H1 (cell line): ENCODE data around the gene ME1. TPM values are rescaled to one million over a fixed set of nuclear protein-coding genes. Genes with fewer than 3 reads are reported as not detected.

Experiments used
- CTCF ChIA-PET: fragments of 300-600 bp; sonication (Branson Sonifier 250); formaldehyde crosslinking; loops from one replicate; lab custom pipeline; 2021; ENCODE audit not compliant: partially characterized antibody; lab: Charles Lee
- POLR2A ChIA-PET: fragments of 300-600 bp; sonication (Branson Sonifier 250); formaldehyde crosslinking; loops from one replicate; lab custom pipeline; 2021; ENCODE audit warnings: inconsistent platforms; ENCODE audit not compliant: partially characterized antibody; lab: Charles Lee
- DNase-seq, 2 experiments: peaks; one replicate each; pipeline versions ENCODE4 v3.0.0 to v3.0.0-alpha.2; 2010 to 2022; ENCODE audit warnings: low spot score in 2 of 2, low read depth in 1 of 2, mixed read lengths in 1 of 2
- FAIRE-seq: peaks from 2 replicates; lab custom pipeline; 2011; peaks lifted over from hg19 to GRCh38; lab: Jason Lieb, UNC
- H2AFZ ChIP-seq: 2 replicates; pipeline ENCODE4 v1.8.1; 2012; ENCODE audit warnings: low read length, inconsistent platforms
- H2AK5ac ChIP-seq: 2 replicates; pipeline ENCODE4 v1.6.1; 2013; ENCODE audit warnings: low read depth, low read length
- H2BK120ac ChIP-seq: replicated peaks from 2 replicates; pipeline ENCODE3; 2013; ENCODE audit warnings: low read depth, low read length, inconsistent platforms
- H2BK12ac ChIP-seq: 2 replicates; pipeline ENCODE4 v1.6.1; 2013; ENCODE audit warnings: low read depth, low read length
- H2BK15ac ChIP-seq: 2 replicates; pipeline ENCODE4 v1.6.1; 2013; ENCODE audit warnings: low read length
- H2BK20ac ChIP-seq: 2 replicates; pipeline ENCODE4 v1.6.1; 2013; ENCODE audit warnings: low read length
- H2BK5ac ChIP-seq: 2 replicates; pipeline ENCODE4 v1.6.1; 2013; ENCODE audit warnings: low read depth, low read length
- H3K14ac ChIP-seq: 2 replicates; pipeline ENCODE4 v1.6.1; 2013; ENCODE audit warnings: inconsistent platforms; ENCODE audit not compliant: insufficient read length
- H3K18ac ChIP-seq: 2 replicates; pipeline ENCODE4 v1.6.1; 2013; ENCODE audit warnings: low read length; ENCODE audit errors: extremely low read depth
- H3K23ac ChIP-seq: 2 replicates; pipeline ENCODE4 v1.6.1; 2013; ENCODE audit warnings: inconsistent platforms; ENCODE audit not compliant: insufficient read length
- H3K23me2 ChIP-seq: 2 replicates; pipeline ENCODE4 v1.6.1; 2013; ENCODE audit warnings: low read depth, low read length
- H3K27ac ChIP-seq: 2 replicates; pipeline ENCODE4 v1.6.1; 2011; ENCODE audit warnings: low read depth, low read length, inconsistent platforms
- H3K27me3 ChIP-seq, 4 experiments: replicated peaks in 1 of 4; 1 replicate in 1 of 4; 2 replicates in 3 of 4; pipeline versions ENCODE4 v1.6.1 to v1.8.1; 2011 to 2013; ENCODE audit warnings: low read length in 3 of 4, mild to moderate bottlenecking in 3 of 4, inconsistent platforms in 2 of 4, mixed read lengths in 2 of 4, moderate library complexity in 1 of 4; ENCODE audit not compliant: control insufficient read depth in 3 of 4, insufficient read depth in 3 of 4; ENCODE audit errors: extremely low read depth in 1 of 4
- H3K36me3 ChIP-seq, 4 experiments: 2 replicates each; pipeline versions ENCODE4 v1.6.1 to v1.8.1; 2011 to 2013; ENCODE audit warnings: mild to moderate bottlenecking in 4 of 4, low read length in 3 of 4, moderate library complexity in 2 of 4, control low read depth in 1 of 4, inconsistent platforms in 1 of 4; ENCODE audit not compliant: insufficient read depth in 4 of 4, control insufficient read depth in 2 of 4
- H3K4ac ChIP-seq: replicated peaks from 2 replicates; pipeline ENCODE3; 2013; ENCODE audit warnings: low read length, low read depth, mixed read lengths, inconsistent platforms; ENCODE audit not compliant: insufficient read length
- H3K4me1 ChIP-seq, 4 experiments: replicated peaks in 1 of 4; 1 replicate in 1 of 4; 2 replicates in 3 of 4; pipeline versions ENCODE4 v1.6.1 to v1.8.1; 2011 to 2013; ENCODE audit warnings: low read length in 3 of 4, inconsistent platforms in 2 of 4, mixed read lengths in 1 of 4; ENCODE audit not compliant: insufficient read depth in 4 of 4, control insufficient read depth in 3 of 4
- H3K4me2 ChIP-seq, 2 experiments: 2 replicates each; pipeline versions ENCODE4 v1.6.1 to v1.8.1; 2011 to 2013; ENCODE audit warnings: low read depth in 2 of 2, low read length in 2 of 2, control low read depth in 1 of 2, inconsistent platforms in 1 of 2, mild to moderate bottlenecking in 1 of 2; ENCODE audit not compliant: insufficient read depth in 1 of 2
- H3K4me3 ChIP-seq, 4 experiments: fragments of 200-600, 300-600 bp in 1 of 4; sonication (generic), shearing (Covaris generic), sonication (Bioruptor Twin) in 1 of 4; 2 replicates each; pipeline versions ENCODE4 v1.5.1 to v1.8.1; 2011 to 2016; ENCODE audit warnings: low read length in 4 of 4, low read depth in 3 of 4, control low read depth in 2 of 4, inconsistent platforms in 2 of 4, mild to moderate bottlenecking in 2 of 4, mixed read lengths in 1 of 4, moderate library complexity in 1 of 4; ENCODE audit not compliant: insufficient read depth in 2 of 4; ENCODE audit errors: extremely low read depth in 1 of 4
- H3K56ac ChIP-seq: replicated peaks from 2 replicates; pipeline ENCODE3; 2013; ENCODE audit warnings: low read depth, mild to moderate bottlenecking, mixed read lengths, low read length, inconsistent platforms; ENCODE audit not compliant: insufficient read length
- H3K79me1 ChIP-seq: 2 replicates; pipeline ENCODE4 v1.6.1; 2013; ENCODE audit warnings: low read depth, low read length, control low read depth
- H3K79me2 ChIP-seq, 2 experiments: 2 replicates each; pipeline versions ENCODE4 v1.6.1 to v1.8.1; 2012 to 2013; ENCODE audit warnings: low read length in 2 of 2, mild to moderate bottlenecking in 2 of 2, inconsistent platforms in 1 of 2; ENCODE audit not compliant: insufficient read depth in 2 of 2, control insufficient read depth in 1 of 2
- H3K9ac ChIP-seq, 4 experiments: replicated peaks in 1 of 4; 1 replicate in 1 of 4; 2 replicates in 3 of 4; pipeline versions ENCODE4 v1.6.1 to v1.8.1; 2011 to 2013; ENCODE audit warnings: low read depth in 3 of 4, low read length in 3 of 4, control low read depth in 2 of 4, mild to moderate bottlenecking in 2 of 4, moderate library complexity in 2 of 4, inconsistent platforms in 1 of 4; ENCODE audit errors: extremely low read depth in 1 of 4
- H3K9me3 ChIP-seq, 2 experiments: 2 replicates each; pipeline versions ENCODE4 v1.6.1 to v1.8.1; 2012 to 2013; ENCODE audit warnings: mild to moderate bottlenecking in 2 of 2, moderate library complexity in 2 of 2, control low read depth in 1 of 2, inconsistent platforms in 1 of 2, low read depth in 1 of 2, low read length in 1 of 2, mixed read lengths in 1 of 2; ENCODE audit not compliant: insufficient read depth in 2 of 2
- H4K20me1 ChIP-seq, 2 experiments: replicated peaks in 1 of 2; 2 replicates each; pipeline versions ENCODE3 to v1.8.1; 2011 to 2013; ENCODE audit warnings: inconsistent platforms in 2 of 2, low read length in 2 of 2, mild to moderate bottlenecking in 1 of 2; ENCODE audit not compliant: insufficient read depth in 2 of 2, control insufficient read depth in 1 of 2
- H4K5ac ChIP-seq: 2 replicates; pipeline ENCODE4 v1.6.1; 2013; ENCODE audit warnings: low read length, low read depth, mixed read lengths, inconsistent platforms; ENCODE audit not compliant: insufficient read length
- H4K8ac ChIP-seq: 2 replicates; pipeline ENCODE4 v1.8.0; 2013; ENCODE audit warnings: mild to moderate bottlenecking, moderate library complexity, low read length, inconsistent platforms; ENCODE audit not compliant: insufficient read depth; ENCODE audit errors: extremely low read depth
- H4K91ac ChIP-seq: replicated peaks from 2 replicates; pipeline ENCODE3; 2013; ENCODE audit warnings: low read length, mixed read lengths, inconsistent platforms; ENCODE audit not compliant: insufficient read length
- JUN ChIP-seq: IDR thresholded peaks from 2 replicates; pipeline ENCODE4 v1.6.1; 2011; ENCODE audit warnings: low read depth, mild to moderate bottlenecking, improper control_type of control experiment, low read length
- polyA plus RNA-seq, 7 experiments: library from polyadenylated mRNA; depleted of rRNA in 3 of 7; stranded (reverse) in 5 of 7; unstranded in 2 of 7; fragments of >200 nt in 5 of 7; fragments of 200-250 nt in 2 of 7; gene quantifications; 1 replicate in 5 of 7; 2 replicates in 1 of 7; 4 replicates in 1 of 7; pipeline versions ENCODE4 v1.2.1 to v1.2.3, GENCODE V29; 2011 to 2013; ENCODE audit warnings: missing spikeins in 2 of 7, mixed read lengths in 2 of 7
- total RNA-seq: library from RNA; stranded (reverse); fragmentation: NEBNext Ultra II Directional; extraction: Animal tissue kit (Norgen Biotek cat#: 25700); gene quantifications from 2 replicates; pipeline ENCODE4 v1.2.1, GENCODE V29; 2021

Gene ME1
- total and polyA plus RNA-seq, 2 of the 8 experiments (the other 6 are each of a cell fraction or from before 2014, with no cell fraction given): 1.3 to 3.9 TPM

- Histone ChIP-seq H2BK15ac (no peak overlapping the region), H3K14ac (no peak overlapping the region), H3K36me3 (no peaks in the 10 kb centered on the region), H3K79me2 (no peaks in the 10 kb centered on the region), H2BK120ac (no peak overlapping the region), H3K9ac (no peak overlapping the region), H4K8ac (no peak overlapping the region), H3K79me1 (no peaks in the 10 kb centered on the region), H2BK20ac (no peak overlapping the region), H3K4me2 (no peak overlapping the region), H2AFZ (no peak overlapping the region), H3K56ac (no peak overlapping the region), H2BK12ac (no peak overlapping the region), H3K9me3 (no peaks in the 10 kb centered on the region), H3K4me3 (no peak overlapping the region), H2AK5ac (no peak overlapping the region), H3K27ac (no peak overlapping the region; the same call in 1 of the 2 replicates), H2BK5ac (no peak overlapping the region), H4K91ac (no peak overlapping the region), H4K20me1 (no peaks in the 10 kb centered on the region), H4K5ac (no peak overlapping the region), H3K23me2 (no peaks in the 10 kb centered on the region), H3K4me1 (no peaks in the 10 kb centered on the region), H3K4ac (no peak overlapping the region), H3K18ac (no peak overlapping the region), H3K27me3 (no peaks in the 10 kb centered on the region), H3K23ac (no peak overlapping the region)
- no peak for FAIRE-seq
- ChIA-PET POLR2A (interaction anchor here (0.7 kb wide), 1 partner anchor 587 kb away, joined by 3 read pairs; no protein-coding TSS in a partner anchor), CTCF (interaction anchor here (0.9 to 1.1 kb wide), 2 partner anchors 15 to 56 kb away, joined by 3 read pairs; no protein-coding TSS in a partner anchor)
- DNase-seq: no peak
- TF ChIP-seq JUN: no peak
These were observed 122.0 kb downstream of the ME1 start for GRCh38 chr6:83308833-83309232.
